HFFc6 (cell line): Measurements from ENCODE around the gene TGFB3. TPM values are rescaled to one million over a fixed set of nuclear protein-coding genes. Genes with fewer than 3 reads are reported as not detected.

Experiments used
- DNase-seq: peaks from one replicate; pipeline ENCODE4 v3.0.0-alpha.2; 2018
- H3K27ac Mint-ChIP-seq: 2 replicates; pipeline ENCODE4 v1.8.0; 2020; ENCODE audit warnings: mild to moderate bottlenecking, mixed read lengths
- H3K27me3 Mint-ChIP-seq: 2 replicates; pipeline ENCODE4 v1.8.0; 2021; ENCODE audit warnings: mild to moderate bottlenecking, moderate library complexity, mixed read lengths; ENCODE audit not compliant: insufficient read depth
- H3K36me3 Mint-ChIP-seq: 2 replicates; pipeline ENCODE4 v1.8.0; 2021; ENCODE audit warnings: low read depth, mixed read lengths
- H3K4me1 Mint-ChIP-seq: 2 replicates; pipeline ENCODE4 v1.8.0; 2020; ENCODE audit warnings: low read depth, mixed read lengths
- H3K4me3 Mint-ChIP-seq: 2 replicates; pipeline ENCODE4 v1.8.0; 2020; ENCODE audit warnings: mild to moderate bottlenecking, moderate library complexity, mixed read lengths
- H3K9me3 Mint-ChIP-seq: 2 replicates; pipeline ENCODE4 v1.8.0; 2020; ENCODE audit warnings: mild to moderate bottlenecking, mixed read lengths
- CTCF ChIP-seq: fragments of 200-600 bp; sonication (generic); IDR thresholded peaks from 2 replicates; pipeline ENCODE4 v1.5.0; 2021; ENCODE audit warnings: antibody characterized with exemption, mild to moderate bottlenecking
- total RNA-seq, 6 experiments: library from RNA; stranded (reverse); fragmentation: NEBNext Ultra II Directional; extraction: Animal tissue kit (Norgen Biotek cat#: 25700); gene quantifications; 2 replicates in 1 of 6; 3 replicates in 5 of 6; pipeline ENCODE4 v1.2.3, GENCODE V29; 2021

Gene TGFB3
- total RNA-seq, 6 experiments from 2014 or later: 4.4 to 9.3 (median 5.0) TPM

GRCh38 chr14:76007379-76007778, 25.6 kb upstream of the TGFB3 start:
- peaks cover 37% of the 10 kb centered on the region for H3K36me3 Mint-ChIP-seq
- H3K4me1 Mint-ChIP-seq: peaks cover 18% of the 10 kb centered on the region
- no peak overlapping the region for H3K27ac Mint-ChIP-seq

GRCh38 chr14:76006253-76006652, 24.5 kb upstream of the TGFB3 start:
- Mint-ChIP-seq H3K4me1 (peaks cover 12% of the 10 kb centered on the region), H3K4me3 (no peak overlapping the region), H3K27me3 (no peaks in the 10 kb centered on the region), H3K36me3 (peaks cover 43% of the 10 kb centered on the region), H3K27ac (no peak overlapping the region), H3K9me3 (peaks cover 11% of the 10 kb centered on the region)
- no peak for TF ChIP-seq CTCF
- DNase-seq: no peak

More at GRCh38 chr14:76007379-76007778, 25.6 kb upstream of the TGFB3 start:
- Mint-ChIP-seq H3K4me3 (no peak overlapping the region), H3K9me3 (peaks cover 11% of the 10 kb centered on the region), H3K27me3 (no peaks in the 10 kb centered on the region)
- TF ChIP-seq CTCF: no peak
- no peak for DNase-seq

DNA sequence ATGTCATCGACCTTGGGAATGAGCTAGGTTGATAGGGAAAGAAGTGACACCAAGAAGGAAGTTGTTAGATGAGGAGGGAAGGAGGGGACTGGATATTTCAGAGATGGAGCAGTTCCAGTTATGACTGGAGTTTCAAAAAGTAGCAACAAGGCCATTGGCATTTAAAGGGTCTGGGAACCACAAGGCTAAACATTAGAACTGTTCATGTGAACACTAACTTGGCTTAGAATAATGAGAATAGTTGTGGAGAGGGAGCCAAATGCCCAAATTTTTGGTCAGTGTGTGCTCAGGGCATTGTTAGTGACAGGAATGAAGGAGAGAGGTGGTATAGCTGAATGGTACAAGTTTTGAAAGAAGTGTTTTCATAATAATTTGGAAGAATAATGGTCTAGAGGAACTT, 20.6 kb upstream of the TGFB3 start:
- H3K9me3 Mint-ChIP-seq: peaks cover 11% of the 10 kb centered on the region

DNA sequence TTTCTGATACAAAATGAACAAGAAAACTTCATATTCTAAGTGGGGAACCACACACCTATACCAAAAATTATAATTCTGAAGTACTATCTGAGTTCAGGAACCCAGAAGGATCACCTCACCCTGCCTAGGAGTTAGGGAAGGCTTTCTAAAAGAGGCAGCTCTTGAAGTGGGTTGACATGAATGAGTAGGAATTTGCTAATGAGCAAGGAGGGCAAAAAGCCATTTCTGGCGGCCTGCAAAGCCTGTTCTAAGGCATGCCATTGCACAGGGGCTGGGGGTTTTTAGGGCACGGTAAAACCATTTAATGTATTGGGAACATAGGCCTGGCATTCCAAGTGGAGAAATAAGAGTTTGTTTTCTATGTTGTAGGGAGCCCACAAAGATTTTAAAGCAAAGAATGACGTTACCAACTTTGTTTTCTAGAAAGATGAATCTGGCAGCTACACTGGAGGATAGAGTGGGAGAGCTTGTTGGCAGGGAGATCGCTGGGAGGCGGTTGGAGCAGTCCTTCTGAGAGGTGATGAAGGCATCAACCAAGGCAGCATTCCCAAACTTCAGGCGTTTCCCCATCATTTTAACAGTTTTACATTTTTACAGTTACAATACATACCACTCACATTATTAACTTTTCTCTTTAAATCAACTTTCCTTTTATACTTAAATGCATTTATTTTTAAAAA, 17.9 kb upstream of the TGFB3 start:
- no peak overlapping the region for H3K27ac Mint-ChIP-seq
- no peak for TF ChIP-seq CTCF
- H3K27me3 Mint-ChIP-seq: peaks cover 3% of the 10 kb centered on the region; the same call in 1 of the 2 replicates
- no peak overlapping the region for H3K4me3 Mint-ChIP-seq
- peaks cover 21% of the 10 kb centered on the region for H3K4me1 Mint-ChIP-seq
- H3K9me3 Mint-ChIP-seq: peaks cover 8% of the 10 kb centered on the region
- H3K36me3 Mint-ChIP-seq: peaks cover 60% of the 10 kb centered on the region
- no peak for DNase-seq

More for the DNA sequence above, 20.6 kb upstream of the TGFB3 start:
- no peak overlapping the region for H3K27ac Mint-ChIP-seq
- peaks cover 4% of the 10 kb centered on the region for H3K4me1 Mint-ChIP-seq
- peaks cover 63% of the 10 kb centered on the region for H3K36me3 Mint-ChIP-seq
- DNase-seq: no peak
- H3K4me3 Mint-ChIP-seq: no peak overlapping the region
- H3K27me3 Mint-ChIP-seq: peaks cover 2% of the 10 kb centered on the region; the same call in 1 of the 2 replicates
- TF ChIP-seq CTCF: no peak

DNA sequence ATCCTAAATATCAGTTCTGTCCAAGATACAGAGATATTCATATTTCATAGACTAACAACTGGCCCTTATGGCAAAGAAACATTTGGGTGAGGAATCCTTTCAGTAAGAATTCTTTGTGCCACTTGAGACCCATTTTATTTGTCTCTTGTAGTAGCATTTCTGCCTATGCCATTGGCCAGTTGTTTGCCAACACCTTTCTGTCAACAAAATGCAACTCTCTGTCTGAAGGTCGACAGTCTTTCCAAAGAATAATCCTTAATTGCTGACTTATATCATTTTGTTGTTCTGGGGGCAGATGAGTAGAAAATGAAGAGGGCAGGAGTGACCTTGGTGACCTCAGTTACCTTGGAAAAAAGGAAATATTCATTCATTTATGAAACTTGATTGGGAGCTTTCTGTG, 14.7 kb upstream of the TGFB3 start:
- H3K27ac Mint-ChIP-seq: no peak overlapping the region
- no peak overlapping the region for H3K4me3 Mint-ChIP-seq
- peaks cover 42% of the 10 kb centered on the region for H3K4me1 Mint-ChIP-seq
- no peaks in the 10 kb centered on the region for H3K9me3 Mint-ChIP-seq
- TF ChIP-seq CTCF: no peak
- H3K36me3 Mint-ChIP-seq: peaks cover 52% of the 10 kb centered on the region
- no peak for DNase-seq
- H3K27me3 Mint-ChIP-seq: peaks cover 5% of the 10 kb centered on the region; the same call in 1 of the 2 replicates
